ENCODE results near the gene CBY1.

CBY1 gene

DNA sequence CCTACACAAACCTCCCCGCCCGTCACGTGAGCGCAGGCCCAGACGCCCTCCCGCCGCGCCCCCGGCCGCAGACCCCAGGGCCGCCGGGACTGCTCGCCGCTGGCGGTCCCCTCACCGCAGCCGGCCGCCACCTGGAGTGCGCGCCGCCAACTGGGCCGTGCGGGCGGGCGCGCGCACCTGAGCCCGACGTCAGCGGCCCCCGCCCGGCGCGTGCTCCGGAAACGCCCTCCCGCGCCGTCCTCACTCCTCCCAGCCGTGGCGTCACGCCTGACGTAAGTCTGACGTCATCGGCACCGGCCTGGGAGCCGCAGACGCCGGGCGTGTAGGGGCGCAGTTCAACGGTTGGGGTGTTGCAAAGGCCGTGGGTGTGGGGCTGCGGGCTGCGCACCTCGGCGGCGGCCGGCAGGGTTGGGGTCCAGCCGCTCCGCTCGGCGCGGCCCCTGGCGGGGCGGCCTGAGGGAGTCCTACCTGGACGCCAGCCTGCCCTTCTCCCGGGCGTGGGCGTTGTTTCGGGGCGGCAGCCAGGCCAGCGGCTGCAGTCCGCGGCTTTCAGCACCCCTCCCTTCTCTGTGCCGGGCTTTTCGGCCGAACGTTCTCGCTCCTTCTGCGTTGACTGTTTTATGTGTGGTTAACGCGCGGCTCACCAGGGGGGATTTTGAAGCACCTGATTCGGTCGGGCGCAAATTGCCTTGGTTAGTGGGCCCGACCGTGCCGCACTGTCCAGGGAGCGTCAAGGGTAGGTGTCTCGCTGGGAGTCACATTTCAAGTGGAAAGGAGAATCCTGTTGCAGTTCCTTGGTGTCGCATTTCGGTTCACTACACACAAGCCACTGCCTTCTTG is 44.6 kb downstream of the CBY1 start, which contains the start of gene JOSD1:
Gene JOSD1 (minus strand): TSS at position 155 of the 840 bp plus-strand sequence. CDS start 956 bp downstream, outside the sequence.
- DNase-seq (ENCODE audit: low read depth, low spot score) = peak; percentile 74

DNA sequence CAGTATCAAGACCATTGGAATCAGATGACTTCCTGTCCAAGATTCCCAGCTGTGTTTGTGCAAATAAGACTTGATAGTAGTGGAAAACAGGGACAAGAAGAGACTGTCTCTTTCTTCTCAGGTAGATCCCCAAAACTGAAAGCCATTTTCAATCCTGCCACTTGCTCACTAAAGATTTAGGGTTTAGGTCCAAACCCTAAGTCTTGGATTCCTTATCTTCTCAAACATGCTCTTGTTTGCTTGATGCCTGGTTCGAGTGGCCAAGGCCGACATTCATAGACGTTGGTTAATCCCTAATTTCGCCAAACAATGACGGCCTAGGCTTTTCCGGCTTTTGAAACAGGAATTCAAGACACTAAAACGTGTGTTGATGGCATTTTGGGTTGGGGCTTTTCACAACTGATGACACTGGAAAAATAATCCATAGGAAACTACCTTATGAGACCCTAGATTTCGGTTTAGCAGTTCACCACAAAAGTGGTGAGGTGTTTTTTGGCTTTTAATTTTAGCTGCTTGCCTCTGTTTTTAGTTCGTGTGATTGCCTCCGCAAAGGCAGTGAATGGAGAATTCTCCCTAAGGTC is 48.3 kb downstream of the CBY1 start:
- DNase-seq (ENCODE audit: low read depth, low spot score) = no peak

DNA sequence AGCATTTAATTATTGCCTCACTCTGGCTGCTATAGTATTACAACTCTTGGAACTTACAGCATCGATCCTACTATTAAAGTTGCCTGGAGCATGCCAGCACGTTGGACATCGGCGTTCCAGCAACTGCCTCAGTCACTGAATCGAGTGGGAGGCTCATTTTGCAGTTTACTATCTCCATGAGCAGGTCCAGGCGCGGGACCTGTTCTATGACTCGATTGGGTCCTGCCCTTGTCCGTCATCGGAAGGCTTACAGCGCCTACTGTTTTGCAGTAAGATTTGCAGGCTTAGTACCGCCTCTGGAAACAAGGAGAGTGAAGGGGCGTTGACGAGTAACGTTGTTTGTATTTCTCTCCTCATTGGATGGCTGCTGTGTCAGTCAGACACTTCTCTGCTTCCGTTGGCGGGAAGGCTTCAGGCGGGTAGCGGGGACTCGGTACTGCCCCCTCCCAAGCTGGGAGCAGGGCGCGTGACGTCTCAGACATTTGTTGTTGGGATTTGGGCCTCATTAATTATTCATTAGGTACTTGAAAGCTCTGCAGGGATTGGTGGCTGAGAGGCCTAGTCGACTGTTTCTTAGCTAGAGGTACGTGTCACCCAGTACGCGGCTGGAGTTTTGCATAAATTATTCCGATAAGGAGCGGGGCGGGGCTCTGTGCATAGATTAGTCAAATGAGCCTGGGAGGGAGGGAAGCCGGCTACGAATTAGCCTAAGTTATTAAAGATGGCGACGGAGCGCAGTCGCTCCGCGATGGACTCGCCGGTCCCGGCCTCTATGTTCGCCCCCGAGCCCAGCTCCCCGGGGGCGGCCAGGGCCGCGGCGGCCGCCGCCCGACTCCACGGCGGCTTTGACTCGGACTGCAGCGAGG is 49.0 kb downstream of the CBY1 start, which contains the start of gene GTPBP1:
Gene GTPBP1 (plus strand): TSS at position 710 of the 866 bp plus-strand sequence. CDS start 12 bp downstream, at position 722.
- peak; percentile 100 for DNase-seq (ENCODE audit: low read depth, low spot score)

DNA sequence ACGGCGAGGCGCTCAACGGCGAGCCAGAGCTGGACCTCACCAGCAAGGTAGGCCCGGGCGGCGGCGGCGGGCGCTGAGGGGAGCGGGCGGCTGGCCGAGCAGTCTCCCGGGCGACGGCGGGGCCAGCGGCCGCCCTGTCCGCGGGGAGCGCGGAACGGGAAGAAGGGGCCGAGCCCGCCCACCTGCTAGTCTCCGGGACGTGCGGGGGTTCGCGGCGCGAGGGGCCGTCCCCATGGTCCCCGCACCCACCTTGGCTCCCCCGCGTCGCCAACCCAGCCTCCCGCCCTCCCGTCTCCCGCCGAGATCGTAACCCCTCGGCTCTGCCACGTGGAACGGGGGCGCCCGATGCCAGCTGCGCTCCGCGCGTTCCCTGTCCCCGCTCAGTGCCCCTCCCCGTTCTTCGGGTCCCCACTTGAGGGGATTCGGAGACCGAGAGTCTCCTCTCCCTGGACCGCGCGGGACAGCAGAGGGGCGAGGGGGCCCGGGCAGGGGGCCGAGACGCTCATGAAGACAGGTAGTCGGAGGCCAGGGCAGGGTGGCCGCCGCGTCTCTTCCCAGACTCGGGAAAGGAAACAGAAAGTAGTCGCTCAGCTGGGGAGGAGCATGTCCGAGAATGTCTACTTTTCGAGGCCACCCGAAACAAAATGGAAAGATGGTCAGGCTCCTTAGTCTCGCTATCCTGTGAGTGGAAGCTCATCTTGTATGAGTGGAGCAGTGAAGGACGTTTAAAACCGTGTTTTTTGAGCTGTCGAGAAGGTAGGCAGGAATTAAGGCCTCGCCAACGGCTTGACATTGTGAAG is 49.9 kb downstream of the CBY1 start:
- no peak for DNase-seq (ENCODE audit: low read depth, low spot score)

DNA sequence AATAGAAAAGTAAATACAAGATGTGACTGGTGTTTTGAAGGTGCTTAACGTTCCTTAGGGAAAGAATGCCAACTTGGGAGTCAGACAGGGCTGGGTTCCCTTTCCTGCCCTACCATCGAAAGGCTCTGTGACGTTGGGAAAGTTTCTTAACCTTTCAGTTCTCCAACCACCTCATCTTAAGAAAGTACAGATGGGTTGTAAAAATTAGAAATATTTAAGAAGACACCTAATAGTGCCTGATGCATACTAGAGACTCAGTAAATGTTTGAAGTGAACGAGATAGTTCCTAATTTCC is 50.4 kb downstream of the CBY1 start:
- DNase-seq (ENCODE audit: low read depth, low spot score) = no peak

DNA sequence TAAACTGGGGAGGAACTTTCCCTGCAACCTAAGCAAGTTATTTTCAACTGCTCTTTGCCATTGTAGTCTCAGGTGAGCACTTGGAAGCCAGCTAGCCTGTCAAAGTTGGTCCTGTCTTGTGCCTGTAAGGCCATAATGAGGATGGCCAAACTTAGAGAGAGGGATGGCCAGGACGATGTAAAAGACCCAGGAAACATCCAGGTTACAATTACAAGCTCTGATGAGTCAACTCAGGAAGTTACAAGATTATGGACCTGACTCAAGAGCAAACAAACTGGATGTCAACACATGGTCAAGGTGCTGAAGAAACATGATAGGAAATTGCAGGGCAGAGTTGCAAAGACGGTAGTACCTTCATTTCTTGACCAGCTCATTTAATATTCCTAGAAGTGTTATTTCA is 50.9 kb downstream of the CBY1 start:
- DNase-seq (ENCODE audit: low read depth, low spot score) = no peak

DNA sequence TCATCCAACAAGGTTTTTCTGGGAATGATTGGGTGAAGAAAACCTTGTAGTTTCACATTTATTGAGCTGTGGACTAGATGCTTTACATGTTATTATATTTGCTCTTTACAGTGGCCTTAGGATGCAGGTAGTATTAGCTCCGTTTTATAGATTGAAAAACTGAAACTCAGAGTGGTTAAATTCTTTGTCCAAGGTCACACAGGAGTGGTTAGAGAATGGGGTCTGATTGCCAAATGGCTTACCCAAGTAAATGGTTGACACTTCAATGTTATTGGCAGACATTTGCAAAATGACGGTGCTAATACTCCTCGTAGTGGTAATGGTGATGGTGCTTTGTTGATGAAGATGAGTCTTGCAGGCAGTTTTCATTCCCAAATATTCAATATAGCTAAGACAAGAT is 51.5 kb downstream of the CBY1 start:
- DNase-seq (ENCODE audit: low read depth, low spot score) = no peak

DNA sequence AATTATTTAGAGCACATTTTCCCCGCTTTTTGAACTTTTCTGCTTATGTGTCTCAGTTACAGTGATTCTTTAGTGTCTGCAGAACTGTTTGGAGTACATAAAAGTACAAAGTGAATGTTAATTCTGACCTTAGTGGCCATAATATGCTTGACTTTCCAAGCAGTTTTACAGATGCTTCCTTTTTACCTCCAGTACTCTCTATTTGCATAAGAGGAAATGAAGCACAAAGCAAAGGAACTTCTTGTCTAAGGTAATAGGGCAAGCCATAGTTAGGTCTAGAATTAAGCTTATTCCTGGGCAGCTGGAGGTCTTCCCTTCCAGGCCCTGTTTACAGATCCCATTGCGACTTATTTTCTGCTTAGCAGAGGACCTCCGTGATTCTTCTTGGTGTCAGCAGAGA is 52.9 kb downstream of the CBY1 start:
- DNase-seq (ENCODE audit: low read depth, low spot score) = no peak

DNA sequence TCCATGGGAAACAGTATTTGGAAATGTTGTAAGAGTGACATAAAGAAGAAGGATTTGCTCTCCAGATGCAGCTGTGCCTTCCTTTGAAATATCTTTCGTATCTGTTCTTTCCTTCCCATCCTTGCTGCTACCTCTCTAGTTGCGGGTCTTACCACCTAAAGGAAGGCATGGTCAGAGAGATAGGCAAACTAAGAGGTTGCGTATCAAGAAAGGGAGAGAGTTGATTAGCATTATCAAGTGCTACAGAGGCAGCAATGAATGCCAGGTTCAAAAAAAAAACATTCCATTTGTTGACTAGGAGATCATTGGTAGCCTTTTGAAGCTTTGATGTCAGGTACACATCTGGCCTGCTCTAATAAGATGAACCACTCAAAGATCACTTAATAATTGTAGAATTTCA is 53.9 kb downstream of the CBY1 start:
- no peak for DNase-seq (ENCODE audit: low read depth, low spot score)

DNA sequence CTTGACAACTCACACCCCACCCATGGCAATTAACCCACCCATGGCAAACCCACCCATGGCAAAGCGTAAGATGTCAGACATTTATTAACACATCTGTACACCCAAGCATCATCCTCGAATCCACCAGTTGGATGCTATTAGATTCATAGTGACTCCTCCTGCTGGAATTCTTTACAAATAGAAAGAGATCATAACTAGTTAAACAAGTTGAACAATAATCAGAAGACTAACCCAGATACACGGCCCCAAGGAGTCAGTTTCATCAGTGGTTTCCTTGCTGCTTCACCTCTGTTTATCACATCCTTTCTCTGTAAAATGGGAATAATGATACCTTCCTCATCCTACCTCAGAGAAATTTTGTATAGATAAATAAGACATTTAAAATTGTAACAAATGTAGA is 54.4 kb downstream of the CBY1 start:
- no peak for DNase-seq (ENCODE audit: low read depth, low spot score)

DNA sequence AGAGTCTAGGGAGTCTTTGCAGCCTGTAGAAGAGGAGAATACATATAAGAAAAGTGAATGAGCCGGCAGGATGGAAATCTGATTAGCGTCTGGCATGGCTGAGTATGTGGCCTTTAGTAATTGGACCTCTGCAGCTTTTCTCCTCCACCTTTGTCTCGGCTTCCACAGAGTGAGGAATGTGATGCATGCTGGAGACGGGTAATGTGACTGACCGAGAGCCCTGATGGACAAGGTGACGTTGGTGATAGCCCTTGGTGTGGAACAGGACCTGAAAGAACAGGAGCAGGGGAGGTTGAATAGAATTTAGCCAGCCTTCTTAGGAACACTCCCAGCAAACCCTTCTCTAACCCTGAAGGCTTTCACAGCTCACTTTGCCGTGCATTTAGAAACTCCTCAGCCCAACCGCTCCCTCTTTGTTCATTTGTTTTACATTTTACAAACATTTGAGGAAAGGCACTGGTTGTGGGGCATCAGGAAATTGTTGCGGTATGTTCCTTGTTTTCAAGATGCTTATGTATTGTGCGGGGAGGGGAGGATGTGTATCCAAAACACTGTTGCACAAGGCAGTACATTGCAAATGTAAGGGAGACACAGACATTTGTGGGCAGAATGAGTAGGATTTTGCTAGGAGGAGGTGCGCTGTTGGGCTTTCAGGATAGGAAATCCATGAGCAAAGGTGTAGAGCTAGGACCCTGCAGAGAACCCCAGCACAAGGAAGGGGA is 56.2 kb downstream of the CBY1 start:
- DNase-seq (ENCODE audit: low read depth, low spot score) = no peak

DNA sequence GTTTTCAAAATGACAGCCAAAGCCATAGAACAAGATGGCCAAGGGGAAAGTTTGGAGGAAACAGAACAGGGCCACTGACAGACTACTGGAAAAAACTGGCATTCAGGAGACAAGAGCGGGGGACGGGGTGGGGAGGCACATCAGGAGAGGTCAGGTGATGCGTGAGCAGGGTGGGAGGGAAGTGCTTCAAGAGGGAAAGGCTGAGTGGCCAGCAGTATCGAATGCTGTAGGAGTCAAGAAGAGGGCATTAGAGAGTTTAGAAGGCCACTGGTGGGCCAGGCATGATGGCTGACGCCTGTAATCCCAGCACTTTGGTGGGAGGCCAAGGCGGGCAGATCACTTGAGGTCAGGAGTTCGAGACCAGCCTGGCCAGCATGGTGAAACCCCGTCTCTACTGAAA is 57.5 kb downstream of the CBY1 start:
- DNase-seq (ENCODE audit: low read depth, low spot score) = no peak

DNA sequence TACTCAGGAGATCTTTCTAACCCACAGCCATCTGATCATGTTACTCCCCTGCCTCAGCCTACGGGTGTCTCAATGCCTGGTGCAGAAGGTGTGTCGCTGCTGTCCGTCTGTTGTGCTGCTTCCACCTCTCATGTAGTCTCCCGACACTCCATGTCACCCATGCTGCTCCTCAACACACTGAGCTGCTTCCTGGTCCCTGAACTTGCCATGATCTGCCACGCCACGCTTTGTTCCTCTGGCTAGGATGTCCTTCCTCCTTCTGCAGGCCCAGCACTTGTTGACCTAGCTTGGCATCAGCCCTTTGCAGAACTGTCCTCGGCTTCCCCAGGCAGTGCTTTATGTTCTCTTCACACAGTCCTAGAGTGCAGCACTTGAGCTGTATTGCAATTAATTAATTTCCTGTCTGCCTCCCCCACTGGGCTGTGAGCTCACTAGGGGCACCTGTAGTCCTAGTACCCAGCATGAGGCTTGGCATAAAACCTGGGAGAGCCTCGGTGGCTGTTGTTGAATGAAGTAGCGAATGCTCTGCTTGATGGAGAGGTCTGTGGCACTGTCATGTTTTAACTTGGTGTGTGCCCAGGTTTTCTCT is 58.8 kb downstream of the CBY1 start:
- no peak for DNase-seq (ENCODE audit: low read depth, low spot score)

DNA sequence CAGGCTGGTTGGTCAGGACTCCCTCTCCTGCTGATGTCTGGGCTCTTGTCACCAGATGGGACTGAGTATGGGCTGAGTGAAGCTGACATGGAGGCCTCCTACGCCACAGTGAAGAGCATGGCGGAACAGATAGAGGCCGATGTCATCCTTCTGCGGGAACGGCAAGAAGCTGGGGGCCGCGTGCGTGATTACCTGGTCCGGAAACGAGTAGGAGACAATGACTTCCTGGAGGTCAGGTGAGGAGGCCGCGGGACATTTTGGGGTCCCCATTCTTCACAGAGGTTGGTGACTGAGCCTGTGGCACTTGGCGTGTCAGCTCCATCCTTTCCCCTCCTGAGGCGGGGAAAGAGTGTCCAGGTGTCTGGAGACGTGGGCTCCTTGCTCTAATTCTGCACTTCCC is 59.4 kb downstream of the CBY1 start:
- no peak for DNase-seq (ENCODE audit: low read depth, low spot score)

DNA sequence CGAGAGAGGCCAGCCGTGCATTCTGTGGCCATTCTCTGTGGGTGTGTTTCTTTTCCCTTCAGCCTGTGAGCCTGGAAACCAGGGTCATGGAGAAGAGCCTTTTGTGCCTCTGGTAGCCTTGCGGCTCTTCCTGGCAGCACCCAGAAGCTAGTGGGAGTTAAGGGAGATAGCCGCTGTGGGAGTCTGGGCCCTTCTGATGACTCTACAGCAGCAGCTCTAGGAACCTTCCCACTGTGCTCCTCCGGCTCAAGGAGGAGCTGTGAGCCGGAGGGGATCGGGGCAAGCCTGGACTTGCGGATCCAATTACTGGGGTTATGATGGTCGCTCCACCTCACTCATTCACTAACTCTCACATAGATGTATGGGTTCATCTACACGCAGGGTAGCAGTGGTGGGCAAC is 59.8 kb downstream of the CBY1 start:
- DNase-seq (ENCODE audit: low read depth, low spot score) = no peak

DNA sequence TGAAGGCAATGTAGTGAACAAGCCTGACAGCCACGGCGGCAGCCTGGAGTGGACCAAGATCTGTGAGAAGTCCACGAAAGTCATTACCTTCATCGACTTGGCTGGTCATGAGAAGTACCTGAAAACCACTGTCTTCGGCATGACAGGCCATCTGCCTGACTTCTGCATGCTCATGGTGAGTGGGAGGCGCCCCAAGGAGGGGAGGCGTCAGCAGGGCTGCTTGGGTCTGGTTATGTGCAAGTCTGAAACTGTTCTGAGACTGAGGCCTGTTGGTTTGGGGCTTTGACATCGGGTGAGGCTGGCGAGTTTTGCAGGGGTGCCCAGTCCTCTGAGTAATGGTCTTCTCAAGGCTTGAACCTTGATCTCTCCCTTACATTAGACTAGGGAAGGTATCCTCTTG is 60.4 kb downstream of the CBY1 start:
- DNase-seq (ENCODE audit: low read depth, low spot score) = no peak

DNA sequence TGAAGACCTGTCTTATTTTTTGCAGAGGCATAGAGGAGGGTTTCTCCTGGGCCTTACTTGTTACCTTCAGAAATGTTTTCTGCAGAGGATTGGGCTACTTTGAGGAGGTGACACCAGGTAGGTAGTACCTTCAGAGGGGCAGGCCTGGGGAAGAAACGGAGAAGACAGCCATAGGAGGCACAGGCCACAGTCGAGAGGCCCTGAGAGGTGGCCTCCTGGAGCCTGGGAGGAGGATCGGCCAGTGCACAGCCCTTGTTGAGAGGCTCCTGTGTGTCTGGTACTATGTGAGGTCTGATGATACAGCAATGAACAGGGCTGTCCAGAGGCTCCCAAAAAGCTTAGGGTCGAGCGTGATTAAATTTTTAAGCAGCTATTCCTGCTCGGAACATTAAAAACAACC is 60.8 kb downstream of the CBY1 start:
- no peak for DNase-seq (ENCODE audit: low read depth, low spot score)

DNA sequence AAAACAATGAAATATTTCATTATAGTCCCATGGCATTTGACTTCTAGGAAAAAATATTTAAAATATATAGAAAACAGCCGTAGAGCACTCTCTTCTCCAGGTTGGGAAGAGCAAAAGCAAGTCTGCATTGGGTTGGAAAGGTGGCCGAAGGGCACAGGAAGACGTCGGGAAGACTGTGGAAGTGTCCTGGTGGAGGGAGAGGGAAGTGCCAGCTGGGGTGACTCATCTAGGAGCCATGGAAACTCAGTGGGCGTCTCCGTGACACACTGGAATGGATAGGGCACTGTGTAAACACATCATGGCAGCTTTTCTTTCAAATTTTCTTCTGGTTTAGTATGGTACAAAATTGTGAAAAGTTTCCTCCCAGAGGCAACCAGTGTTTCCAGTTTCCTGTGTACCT is 62.0 kb downstream of the CBY1 start:
- DNase-seq (ENCODE audit: low read depth, low spot score) = no peak

DNA sequence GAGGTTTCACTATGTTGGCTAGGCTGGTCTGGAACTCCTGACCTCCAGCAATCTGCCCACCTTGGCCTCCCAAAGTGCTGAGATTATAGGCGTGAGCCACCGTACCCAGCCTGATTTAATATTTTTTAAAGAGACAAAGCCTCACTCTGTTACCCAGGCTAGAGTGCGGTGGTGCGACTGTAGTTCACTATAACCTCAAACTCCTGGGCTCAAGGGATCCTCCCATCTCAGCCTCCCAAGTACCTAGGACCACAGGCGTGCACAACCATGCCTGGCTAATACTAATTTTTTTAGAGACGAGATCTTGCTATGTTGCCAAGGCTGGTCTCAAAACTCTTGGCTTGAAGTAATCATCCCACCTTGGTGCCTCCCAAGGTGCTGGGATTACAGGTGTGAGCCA is 62.8 kb downstream of the CBY1 start:
- no peak for DNase-seq (ENCODE audit: low read depth, low spot score)

DNA sequence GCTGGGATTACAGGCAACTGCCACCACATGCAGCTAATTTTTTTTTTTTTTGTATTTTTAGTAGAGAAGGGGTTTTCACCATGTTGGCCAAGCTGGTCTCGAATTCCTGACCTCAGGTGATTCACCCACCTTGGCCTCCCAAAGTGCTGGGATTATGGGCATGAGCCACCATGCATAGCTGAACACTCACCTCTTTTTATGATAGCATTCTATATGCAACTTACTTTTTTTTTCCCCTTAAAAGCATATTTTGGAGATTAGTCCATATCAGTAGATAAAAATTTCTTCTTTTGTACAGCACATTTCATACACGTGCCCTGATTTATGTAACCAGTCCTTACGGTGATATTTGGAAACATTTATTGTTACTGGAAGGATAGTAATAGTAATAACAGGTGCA is 63.9 kb downstream of the CBY1 start:
- no peak for DNase-seq (ENCODE audit: low read depth, low spot score)

DNA sequence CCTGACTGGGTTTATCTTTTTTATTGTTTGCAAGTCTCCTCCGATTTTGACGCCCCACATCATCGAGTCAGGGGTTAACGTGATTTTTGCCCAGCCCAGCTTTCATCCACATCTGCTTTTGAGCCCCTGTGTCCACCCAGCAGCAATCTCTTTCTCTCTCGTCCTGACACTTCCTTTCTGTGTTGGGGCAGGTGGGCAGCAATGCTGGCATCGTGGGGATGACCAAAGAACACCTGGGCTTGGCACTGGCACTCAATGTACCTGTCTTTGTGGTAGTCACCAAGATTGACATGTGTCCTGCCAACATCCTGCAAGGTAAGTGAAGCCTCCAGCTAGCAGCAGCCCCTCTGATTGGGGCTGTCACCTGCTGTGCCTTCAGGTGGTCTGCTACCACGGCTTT is 65.1 kb downstream of the CBY1 start:
- no peak for DNase-seq (ENCODE audit: low read depth, low spot score)
